WTC11 (cell line): ENCODE results near the gene LCN12. TPM values are rescaled to one million over a fixed set of nuclear protein-coding genes. Genes with fewer than 3 reads are reported as not detected.

ENCODE experiments used
- ATAC-seq: fragments of 200-7000 bp; cut with Tn5 transposase; 2 replicates; pipeline ENCODE4 v1.10.0; 2021; ENCODE audit warnings: mild to moderate bottlenecking, moderate library complexity
- CTCF ChIA-PET: fragments of 300-600 bp; sonication (Branson Sonifier 250); formaldehyde crosslinking; loops from one replicate; lab custom pipeline; 2021; ENCODE audit warnings: antibody characterized with exemption; lab: Charles Lee
- POLR2A ChIA-PET: fragments of 350-600 bp; sonication (Branson Sonifier 250); formaldehyde crosslinking; loops from one replicate; lab custom pipeline; 2021; ENCODE audit warnings: antibody characterized with exemption; lab: Charles Lee
- DNase-seq: peaks from one replicate; pipeline ENCODE4 v3.0.0; 2021; ENCODE audit warnings: low spot score
- H3K27ac Mint-ChIP-seq: 2 replicates; pipeline ENCODE4 v1.8.0; 2021; ENCODE audit warnings: mixed read lengths
- H3K27me3 Mint-ChIP-seq: 2 replicates; pipeline ENCODE4 v1.8.0; 2021; ENCODE audit warnings: low read depth, mild to moderate bottlenecking, moderate library complexity, mixed read lengths
- H3K36me3 Mint-ChIP-seq: 2 replicates; pipeline ENCODE4 v1.8.0; 2021; ENCODE audit warnings: mixed read lengths
- H3K4me1 Mint-ChIP-seq: 2 replicates; pipeline ENCODE4 v1.8.0; 2022; ENCODE audit warnings: mixed read lengths
- H3K4me3 Mint-ChIP-seq: 2 replicates; pipeline ENCODE4 v1.8.0; 2021; ENCODE audit warnings: mild to moderate bottlenecking, moderate library complexity, mixed read lengths
- H3K9me3 Mint-ChIP-seq: 2 replicates; pipeline ENCODE4 v1.8.0; 2021; ENCODE audit warnings: mixed read lengths
- CREB1 ChIP-seq: sonication (generic); formaldehyde crosslinking; IDR thresholded peaks from 2 replicates; pipeline ENCODE4 v1.8.0; 2023; ENCODE audit warnings: mild to moderate bottlenecking, missing genetic modification reagents
- CREM ChIP-seq: sonication (generic); formaldehyde crosslinking; IDR thresholded peaks from 2 replicates; pipeline ENCODE4 v1.8.1; 2022; ENCODE audit warnings: mild to moderate bottlenecking, missing genetic modification reagents, moderate library complexity
- ESRRA ChIP-seq: sonication (generic); formaldehyde crosslinking; IDR thresholded peaks from 2 replicates; pipeline ENCODE4 v1.8.1; 2022; ENCODE audit warnings: mild to moderate bottlenecking, missing genetic modification reagents, borderline replicate concordance
- FOXP1 ChIP-seq: sonication (generic); formaldehyde crosslinking; IDR thresholded peaks from 2 replicates; pipeline ENCODE4 v1.8.0; 2022; ENCODE audit warnings: missing genetic modification reagents, mild to moderate bottlenecking, moderate library complexity, borderline replicate concordance
- GRHL2 ChIP-seq: fragments of 250-450 bp; sonication (Bioruptor Pico); IDR thresholded peaks from 2 replicates; pipeline ENCODE4 v1.8.0; 2022; ENCODE audit warnings: mild to moderate bottlenecking, moderate library complexity; ENCODE audit not compliant: insufficient replicate concordance, severe bottlenecking
- KAT7 ChIP-seq: sonication (generic); formaldehyde crosslinking; IDR thresholded peaks from 2 replicates; pipeline ENCODE4 v1.8.1; 2023; ENCODE audit warnings: missing genetic modification reagents, mild to moderate bottlenecking, borderline replicate concordance
- ZNF121 ChIP-seq: sonication (generic); formaldehyde crosslinking; IDR thresholded peaks from 2 replicates; pipeline ENCODE4 v1.8.0; 2023; ENCODE audit warnings: missing genetic modification reagents
- ZNF219 ChIP-seq: sonication (generic); formaldehyde crosslinking; IDR thresholded peaks from 2 replicates; pipeline ENCODE4 v1.8.0; 2023; ENCODE audit warnings: missing genetic modification reagents, mild to moderate bottlenecking, borderline replicate concordance
- ZNF317 ChIP-seq: sonication (generic); formaldehyde crosslinking; IDR thresholded peaks from 2 replicates; pipeline ENCODE4 v1.8.1; 2023; ENCODE audit warnings: low read depth, mild to moderate bottlenecking, moderate library complexity, missing genetic modification reagents, borderline replicate concordance
- total RNA-seq: library from RNA; stranded (reverse); gene quantifications from 3 replicates; pipeline ENCODE4 v1.2.3, GENCODE V29; 2021
- TF ChIP-seq, protein P1 (sequence below): sonication (generic); formaldehyde crosslinking; IDR thresholded peaks from 2 replicates; pipeline ENCODE4 v1.8.0; 2022; ENCODE audit warnings: mild to moderate bottlenecking, missing genetic modification reagents
- TF ChIP-seq, protein P2 (sequence below): sonication (generic); formaldehyde crosslinking; IDR thresholded peaks from 2 replicates; pipeline ENCODE4 v1.8.1; 2023; ENCODE audit warnings: mild to moderate bottlenecking, moderate library complexity, missing genetic modification reagents
- TF ChIP-seq, protein P3 (sequence below): sonication (generic); formaldehyde crosslinking; IDR thresholded peaks from 2 replicates; pipeline ENCODE4 v1.8.0; 2023; ENCODE audit warnings: mild to moderate bottlenecking, missing genetic modification reagents
- TF ChIP-seq, protein P4 (sequence below): sonication (generic); formaldehyde crosslinking; IDR thresholded peaks from 2 replicates; pipeline ENCODE4 v1.8.1; 2023; ENCODE audit warnings: mild to moderate bottlenecking, missing genetic modification reagents, moderate library complexity

LCN12 gene
- total RNA-seq, 1 experiment from 2014 or later: 1.9 TPM

DNA sequence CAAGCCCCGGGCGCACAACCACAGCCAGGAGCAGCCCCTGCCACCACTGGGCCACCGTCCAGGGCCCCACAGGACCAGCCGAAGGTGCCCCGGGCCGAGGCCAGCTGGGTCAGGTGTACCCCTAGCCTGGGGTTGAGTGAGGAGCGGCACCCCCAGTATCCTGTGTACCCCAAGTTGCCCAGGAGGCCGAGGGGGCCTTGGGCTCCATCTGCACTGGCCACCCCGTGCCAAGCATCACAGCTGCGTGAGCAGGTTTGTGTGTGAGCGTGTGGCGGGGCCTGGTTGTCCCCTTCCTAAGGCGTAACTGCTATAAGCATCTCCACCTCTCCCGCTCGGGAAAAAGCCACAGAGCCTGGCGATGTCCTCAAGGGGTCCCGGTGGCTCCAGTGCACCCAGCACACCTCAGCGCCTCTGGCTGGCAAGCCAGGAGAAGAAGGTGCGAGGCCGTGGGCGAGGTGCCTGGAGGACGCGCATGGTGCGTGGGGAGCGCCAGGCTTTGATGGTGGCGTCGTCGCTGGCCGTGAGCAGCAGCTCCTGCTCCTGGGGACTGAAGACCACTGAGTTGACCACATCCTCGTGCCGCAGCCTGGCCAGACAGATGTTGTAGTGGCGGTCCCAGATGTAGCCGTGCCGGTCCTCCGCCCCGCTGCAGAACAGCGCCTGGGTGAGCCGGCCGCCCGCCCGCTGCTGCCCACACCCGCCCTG lies 11.4 kb upstream of the LCN12 start:
- CTCF ChIA-PET: no interaction called here
- no peak for ATAC-seq
- TF ChIP-seq ZNF317 (no peak), CREM (no peak), ZNF121 (CRISPR knock-in tag) (no peak), GRHL2 (CRISPR knock-in tag) (no peak), CREB1 (CRISPR knock-in tag) (no peak), ZNF219 (no peak)
- TF ChIP-seq, protein P1, sequence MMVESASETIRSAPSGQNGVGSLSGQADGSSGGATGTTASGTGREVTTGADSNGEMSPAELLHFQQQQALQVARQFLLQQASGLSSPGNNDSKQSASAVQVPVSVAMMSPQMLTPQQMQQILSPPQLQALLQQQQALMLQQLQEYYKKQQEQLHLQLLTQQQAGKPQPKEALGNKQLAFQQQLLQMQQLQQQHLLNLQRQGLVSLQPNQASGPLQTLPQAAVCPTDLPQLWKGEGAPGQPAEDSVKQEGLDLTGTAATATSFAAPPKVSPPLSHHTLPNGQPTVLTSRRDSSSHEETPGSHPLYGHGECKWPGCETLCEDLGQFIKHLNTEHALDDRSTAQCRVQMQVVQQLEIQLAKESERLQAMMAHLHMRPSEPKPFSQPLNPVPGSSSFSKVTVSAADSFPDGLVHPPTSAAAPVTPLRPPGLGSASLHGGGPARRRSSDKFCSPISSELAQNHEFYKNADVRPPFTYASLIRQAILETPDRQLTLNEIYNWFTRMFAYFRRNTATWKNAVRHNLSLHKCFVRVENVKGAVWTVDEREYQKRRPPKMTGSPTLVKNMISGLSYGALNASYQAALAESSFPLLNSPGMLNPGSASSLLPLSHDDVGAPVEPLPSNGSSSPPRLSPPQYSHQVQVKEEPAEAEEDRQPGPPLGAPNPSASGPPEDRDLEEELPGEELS (CRISPR knock-in tag): no peak
- TF ChIP-seq, protein P2, sequence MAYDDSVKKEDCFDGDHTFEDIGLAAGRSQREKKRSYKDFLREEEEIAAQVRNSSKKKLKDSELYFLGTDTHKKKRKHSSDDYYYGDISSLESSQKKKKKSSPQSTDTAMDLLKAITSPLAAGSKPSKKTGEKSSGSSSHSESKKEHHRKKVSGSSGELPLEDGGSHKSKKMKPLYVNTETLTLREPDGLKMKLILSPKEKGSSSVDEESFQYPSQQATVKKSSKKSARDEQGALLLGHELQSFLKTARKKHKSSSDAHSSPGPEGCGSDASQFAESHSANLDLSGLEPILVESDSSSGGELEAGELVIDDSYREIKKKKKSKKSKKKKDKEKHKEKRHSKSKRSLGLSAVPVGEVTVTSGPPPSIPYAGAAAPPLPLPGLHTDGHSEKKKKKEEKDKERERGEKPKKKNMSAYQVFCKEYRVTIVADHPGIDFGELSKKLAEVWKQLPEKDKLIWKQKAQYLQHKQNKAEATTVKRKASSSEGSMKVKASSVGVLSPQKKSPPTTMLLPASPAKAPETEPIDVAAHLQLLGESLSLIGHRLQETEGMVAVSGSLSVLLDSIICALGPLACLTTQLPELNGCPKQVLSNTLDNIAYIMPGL: no peak
- TF ChIP-seq, protein P3, sequence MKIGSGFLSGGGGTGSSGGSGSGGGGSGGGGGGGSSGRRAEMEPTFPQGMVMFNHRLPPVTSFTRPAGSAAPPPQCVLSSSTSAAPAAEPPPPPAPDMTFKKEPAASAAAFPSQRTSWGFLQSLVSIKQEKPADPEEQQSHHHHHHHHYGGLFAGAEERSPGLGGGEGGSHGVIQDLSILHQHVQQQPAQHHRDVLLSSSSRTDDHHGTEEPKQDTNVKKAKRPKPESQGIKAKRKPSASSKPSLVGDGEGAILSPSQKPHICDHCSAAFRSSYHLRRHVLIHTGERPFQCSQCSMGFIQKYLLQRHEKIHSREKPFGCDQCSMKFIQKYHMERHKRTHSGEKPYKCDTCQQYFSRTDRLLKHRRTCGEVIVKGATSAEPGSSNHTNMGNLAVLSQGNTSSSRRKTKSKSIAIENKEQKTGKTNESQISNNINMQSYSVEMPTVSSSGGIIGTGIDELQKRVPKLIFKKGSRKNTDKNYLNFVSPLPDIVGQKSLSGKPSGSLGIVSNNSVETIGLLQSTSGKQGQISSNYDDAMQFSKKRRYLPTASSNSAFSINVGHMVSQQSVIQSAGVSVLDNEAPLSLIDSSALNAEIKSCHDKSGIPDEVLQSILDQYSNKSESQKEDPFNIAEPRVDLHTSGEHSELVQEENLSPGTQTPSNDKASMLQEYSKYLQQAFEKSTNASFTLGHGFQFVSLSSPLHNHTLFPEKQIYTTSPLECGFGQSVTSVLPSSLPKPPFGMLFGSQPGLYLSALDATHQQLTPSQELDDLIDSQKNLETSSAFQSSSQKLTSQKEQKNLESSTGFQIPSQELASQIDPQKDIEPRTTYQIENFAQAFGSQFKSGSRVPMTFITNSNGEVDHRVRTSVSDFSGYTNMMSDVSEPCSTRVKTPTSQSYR (CRISPR knock-in tag): no peak

DNA sequence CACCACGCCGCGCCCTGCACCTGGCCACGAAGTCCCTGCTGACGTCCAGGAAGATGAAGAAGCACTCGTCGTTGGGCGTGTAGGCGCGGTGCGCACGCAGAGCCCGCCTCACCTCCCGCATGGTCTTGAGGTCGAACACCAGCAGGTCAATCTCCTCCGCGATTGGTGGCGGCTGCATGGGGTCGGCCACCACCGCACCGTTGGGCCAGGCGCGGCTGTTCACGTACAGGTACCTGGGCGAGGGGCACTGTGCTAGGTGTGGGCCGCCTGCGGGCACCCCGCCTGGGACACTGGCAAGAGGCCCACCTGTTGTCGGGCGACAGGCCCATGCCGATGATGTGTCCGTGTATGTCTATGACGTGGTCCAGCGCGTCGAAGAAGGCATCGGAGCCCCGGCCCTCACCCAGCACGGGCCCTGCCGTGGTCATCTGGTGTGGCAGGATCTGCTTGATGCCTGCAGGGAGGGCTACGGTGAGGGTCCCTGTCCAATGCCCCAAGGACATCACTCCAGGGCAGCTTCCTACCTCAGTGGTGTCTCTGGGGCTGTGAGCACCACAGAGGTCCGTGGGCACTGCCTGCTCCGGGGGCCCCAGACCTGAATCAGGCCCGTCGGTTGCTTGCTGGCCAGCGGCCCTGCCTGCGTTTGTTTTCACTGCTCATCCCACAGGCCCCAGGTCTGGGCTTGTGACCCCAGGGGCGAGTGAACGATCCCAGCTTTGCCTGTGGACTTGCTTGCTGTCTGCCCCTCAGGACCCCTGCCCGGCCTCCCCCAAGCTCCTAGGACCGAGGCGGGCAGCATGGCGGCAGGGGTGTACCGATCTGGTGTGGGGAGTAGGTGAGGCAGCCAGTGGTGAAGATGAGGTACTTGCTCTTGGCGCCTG lies 10.6 kb upstream of the LCN12 start:
- peaks cover 6% of the 10 kb centered on the region for H3K4me1 Mint-ChIP-seq

More for the DNA sequence above, 11.4 kb upstream of the LCN12 start:
- POLR2A ChIA-PET: no interaction called here
- H3K9me3 Mint-ChIP-seq: no peaks in the 10 kb centered on the region
- no peak overlapping the region for H3K4me3 Mint-ChIP-seq
- H3K36me3 Mint-ChIP-seq: peaks cover 14% of the 10 kb centered on the region
- H3K27ac Mint-ChIP-seq: no peak overlapping the region
- peaks cover 6% of the 10 kb centered on the region for H3K4me1 Mint-ChIP-seq
- DNase-seq: no peak
- no peaks in the 10 kb centered on the region for H3K27me3 Mint-ChIP-seq

More for the DNA sequence above, 10.6 kb upstream of the LCN12 start:
- Mint-ChIP-seq H3K36me3 (peaks cover 9% of the 10 kb centered on the region), H3K4me3 (no peak overlapping the region), H3K27ac (no peak overlapping the region), H3K9me3 (no peaks in the 10 kb centered on the region), H3K27me3 (no peaks in the 10 kb centered on the region)
- TF ChIP-seq KAT7 (CRISPR knock-in tag) (0 out of 2 replicates have a peak, but pooled peaks have one; percentile 30), ESRRA (0 out of 2 replicates have a peak, but pooled peaks have one; percentile 30), FOXP1 (0 out of 2 replicates have a peak, but pooled peaks have one; percentile 10)
- TF ChIP-seq, protein P4, sequence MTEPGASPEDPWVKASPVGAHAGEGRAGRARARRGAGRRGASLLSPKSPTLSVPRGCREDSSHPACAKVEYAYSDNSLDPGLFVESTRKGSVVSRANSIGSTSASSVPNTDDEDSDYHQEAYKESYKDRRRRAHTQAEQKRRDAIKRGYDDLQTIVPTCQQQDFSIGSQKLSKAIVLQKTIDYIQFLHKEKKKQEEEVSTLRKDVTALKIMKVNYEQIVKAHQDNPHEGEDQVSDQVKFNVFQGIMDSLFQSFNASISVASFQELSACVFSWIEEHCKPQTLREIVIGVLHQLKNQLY: no peak
- ChIA-PET POLR2A (no interaction called here), CTCF (no interaction called here)
- DNase-seq (no peak), ATAC-seq (no peak)
